Neural progenitor cell (in vitro differentiated cells): ENCODE measurements around the gene MAD1L1.

Experiments used
- EZH2 ChIP-seq: fragments of 200-600 bp; sonication (generic); IDR thresholded peaks from 2 replicates; pipeline ENCODE4 v1.6.1; 2017; ENCODE audit warnings: antibody characterized with exemption, mild to moderate bottlenecking, moderate library complexity
- EZH2phosphoT487 ChIP-seq: fragments of 200-600 bp; sonication (generic); IDR thresholded peaks from 2 replicates; pipeline ENCODE4 v1.6.1; 2017; ENCODE audit warnings: antibody characterized with exemption
- TF ChIP-seq, protein P1 (sequence below): fragments of 200-600 bp; sonication (generic); IDR thresholded peaks from 2 replicates; pipeline ENCODE4 v1.5.1; 2017; ENCODE audit warnings: antibody characterized with exemption, mild to moderate bottlenecking

DNA sequence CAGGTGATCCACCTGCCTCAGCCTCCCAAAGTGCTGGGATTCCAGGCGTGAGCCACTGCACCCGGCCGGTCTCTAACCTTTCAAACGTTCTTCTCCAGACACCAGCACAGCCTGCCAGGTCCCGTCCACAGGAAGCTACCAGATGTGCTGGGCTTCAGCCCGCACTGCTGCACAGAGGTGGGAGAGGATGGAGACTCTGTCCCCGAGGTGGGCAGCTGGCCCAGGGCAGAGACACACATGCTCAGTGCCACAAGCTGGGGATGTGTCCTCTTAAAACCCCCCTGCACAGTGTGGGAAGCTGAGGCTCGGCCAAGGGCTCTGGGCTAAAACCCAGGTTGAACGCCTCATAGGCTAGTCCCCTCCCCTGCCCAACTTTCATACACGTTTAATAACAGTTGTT lies 18.6 kb upstream of the MAD1L1 start:
- TF ChIP-seq, protein P1, sequence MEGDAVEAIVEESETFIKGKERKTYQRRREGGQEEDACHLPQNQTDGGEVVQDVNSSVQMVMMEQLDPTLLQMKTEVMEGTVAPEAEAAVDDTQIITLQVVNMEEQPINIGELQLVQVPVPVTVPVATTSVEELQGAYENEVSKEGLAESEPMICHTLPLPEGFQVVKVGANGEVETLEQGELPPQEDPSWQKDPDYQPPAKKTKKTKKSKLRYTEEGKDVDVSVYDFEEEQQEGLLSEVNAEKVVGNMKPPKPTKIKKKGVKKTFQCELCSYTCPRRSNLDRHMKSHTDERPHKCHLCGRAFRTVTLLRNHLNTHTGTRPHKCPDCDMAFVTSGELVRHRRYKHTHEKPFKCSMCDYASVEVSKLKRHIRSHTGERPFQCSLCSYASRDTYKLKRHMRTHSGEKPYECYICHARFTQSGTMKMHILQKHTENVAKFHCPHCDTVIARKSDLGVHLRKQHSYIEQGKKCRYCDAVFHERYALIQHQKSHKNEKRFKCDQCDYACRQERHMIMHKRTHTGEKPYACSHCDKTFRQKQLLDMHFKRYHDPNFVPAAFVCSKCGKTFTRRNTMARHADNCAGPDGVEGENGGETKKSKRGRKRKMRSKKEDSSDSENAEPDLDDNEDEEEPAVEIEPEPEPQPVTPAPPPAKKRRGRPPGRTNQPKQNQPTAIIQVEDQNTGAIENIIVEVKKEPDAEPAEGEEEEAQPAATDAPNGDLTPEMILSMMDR: no peak
- TF ChIP-seq EZH2 (no peak), EZH2phosphoT487 (no peak)
